BE2C (cell line): ENCODE results near the gene NOC2L.

ENCODE experiments used
- DNase-seq: peaks from one replicate; pipeline ENCODE4 v3.0.0-alpha.2; 2020
- H3K27me3 ChIP-seq: fragments of 250-450 bp; sonication (Bioruptor Pico); 2 replicates; pipeline ENCODE4 v1.5.1; 2020; ENCODE audit warnings: mild to moderate bottlenecking
- H3K36me3 ChIP-seq: fragments of 250-450 bp; sonication (Bioruptor Pico); 2 replicates; pipeline ENCODE4 v1.5.1; 2020; ENCODE audit warnings: mild to moderate bottlenecking
- H3K4me1 ChIP-seq: fragments of 250-450 bp; sonication (Bioruptor Pico); 2 replicates; pipeline ENCODE4 v1.5.1; 2020
- H3K4me3 ChIP-seq: 2 replicates; pipeline ENCODE4 v1.5.1; 2011; ENCODE audit warnings: low read depth, low read length
- H3K9me3 ChIP-seq: fragments of 250-450 bp; sonication (Bioruptor Pico); 2 replicates; pipeline ENCODE4 v1.5.1; 2020
- CTCF ChIP-seq: IDR thresholded peaks from 2 replicates; pipeline ENCODE4 v1.5.1; 2012; ENCODE audit warnings: mild to moderate bottlenecking, low read depth, low read length

The NOC2L gene

DNA sequence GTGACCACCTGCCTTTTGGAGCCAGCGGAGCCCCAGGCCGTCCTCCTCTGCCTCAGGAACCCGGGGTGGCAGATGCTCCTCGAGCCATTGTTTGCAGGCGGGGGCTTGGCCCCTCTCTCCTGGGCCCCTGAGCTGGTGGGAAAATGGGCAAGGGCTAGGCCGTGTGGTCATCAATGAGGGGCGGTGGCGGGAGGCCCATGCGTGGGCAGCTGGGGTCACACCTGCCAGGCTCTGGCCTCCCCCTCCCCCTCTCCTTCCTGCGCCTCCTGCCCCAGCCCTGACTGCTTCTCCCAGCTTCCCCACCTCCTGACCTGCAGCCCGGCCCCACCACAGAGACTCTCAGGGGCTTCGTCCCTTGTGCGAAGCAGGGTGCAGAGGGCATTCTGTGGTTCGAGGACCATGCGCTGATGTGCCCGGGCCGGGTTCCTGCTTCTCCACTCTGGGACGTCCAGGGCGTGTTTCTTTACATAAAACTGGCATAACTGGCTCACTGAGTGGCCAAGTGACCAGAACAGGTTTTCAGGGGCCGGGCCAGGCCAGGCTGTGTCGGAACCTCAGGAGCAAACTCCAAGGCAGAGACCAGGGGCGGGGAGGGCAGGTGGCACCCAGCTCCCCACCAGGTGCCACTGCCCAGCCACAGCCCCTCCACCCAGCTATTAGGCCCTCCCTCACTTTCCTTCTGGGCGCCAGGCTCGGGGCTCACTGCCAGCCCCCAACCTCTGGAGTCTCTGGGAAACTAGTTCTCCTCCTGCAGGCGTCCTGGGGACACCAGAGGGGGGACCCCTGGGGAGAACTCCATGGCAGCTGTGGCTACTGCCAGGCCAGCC is 26.1 kb downstream of the NOC2L start:
- Histone ChIP-seq H3K27me3 (peaks cover 5% of the 10 kb centered on the region; the same call in 1 of the 2 replicates), H3K9me3 (no peaks in the 10 kb centered on the region), H3K4me1 (peaks cover 52% of the 10 kb centered on the region), H3K4me3 (no peak overlapping the region), H3K36me3 (peaks cover 17% of the 10 kb centered on the region)
- no peak for TF ChIP-seq CTCF
- no peak for DNase-seq

GRCh38 chr1:932173-932510 is 26.9 kb downstream of the NOC2L start:
- H3K36me3 ChIP-seq = peaks cover 17% of the 10 kb centered on the region
- no peaks in the 10 kb centered on the region for H3K9me3 ChIP-seq
- H3K4me3 ChIP-seq = no peak overlapping the region
- DNase-seq = no peak
- H3K27me3 ChIP-seq = peaks cover 5% of the 10 kb centered on the region; the same call in 1 of the 2 replicates
- peaks cover 50% of the 10 kb centered on the region for H3K4me1 ChIP-seq
- no peak for TF ChIP-seq CTCF

- DNase-seq = no peak
- H3K36me3 ChIP-seq = peaks cover 12% of the 10 kb centered on the region
- H3K27me3 ChIP-seq = peaks cover 5% of the 10 kb centered on the region; the same call in 1 of the 2 replicates
- no peak; the same call in 1 of the 2 replicates for TF ChIP-seq CTCF
- peaks cover 44% of the 10 kb centered on the region for H3K4me1 ChIP-seq
- no peaks in the 10 kb centered on the region for H3K9me3 ChIP-seq
- H3K4me3 ChIP-seq = no peak overlapping the region
Measured at GRCh38 chr1:931380-932172, 27.5 kb downstream of the NOC2L start.

DNA sequence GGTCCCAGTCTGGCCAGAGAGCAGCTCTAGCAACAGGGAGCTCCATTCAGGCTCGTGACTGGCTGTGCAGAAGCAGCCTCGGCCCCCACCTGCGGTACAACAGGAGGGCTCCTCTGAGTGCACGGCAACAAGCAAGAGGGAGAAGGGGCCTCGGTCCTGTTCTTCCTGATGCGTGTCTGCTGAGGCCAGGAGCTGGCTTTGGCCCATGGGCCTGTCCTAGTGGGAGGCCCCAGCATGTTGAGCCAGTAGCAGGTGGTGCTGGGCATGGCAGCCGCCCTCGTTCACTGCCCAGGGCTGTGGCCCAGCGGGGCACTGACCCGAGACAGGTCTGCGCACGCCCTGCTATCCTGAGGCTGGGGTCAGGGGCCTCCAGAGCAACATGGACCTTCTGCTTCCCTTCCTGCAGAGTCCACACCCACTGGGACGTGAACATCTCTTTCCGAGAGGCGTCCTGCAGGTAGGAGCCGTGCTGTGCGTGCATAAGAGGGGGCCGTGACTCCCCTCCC is 28.4 kb downstream of the NOC2L start:
- Histone ChIP-seq H3K9me3 (no peaks in the 10 kb centered on the region), H3K27me3 (peaks cover 5% of the 10 kb centered on the region), H3K36me3 (peaks cover 12% of the 10 kb centered on the region), H3K4me3 (no peak overlapping the region), H3K4me1 (peaks cover 41% of the 10 kb centered on the region)
- DNase-seq = no peak
- TF ChIP-seq CTCF = no peak

DNA sequence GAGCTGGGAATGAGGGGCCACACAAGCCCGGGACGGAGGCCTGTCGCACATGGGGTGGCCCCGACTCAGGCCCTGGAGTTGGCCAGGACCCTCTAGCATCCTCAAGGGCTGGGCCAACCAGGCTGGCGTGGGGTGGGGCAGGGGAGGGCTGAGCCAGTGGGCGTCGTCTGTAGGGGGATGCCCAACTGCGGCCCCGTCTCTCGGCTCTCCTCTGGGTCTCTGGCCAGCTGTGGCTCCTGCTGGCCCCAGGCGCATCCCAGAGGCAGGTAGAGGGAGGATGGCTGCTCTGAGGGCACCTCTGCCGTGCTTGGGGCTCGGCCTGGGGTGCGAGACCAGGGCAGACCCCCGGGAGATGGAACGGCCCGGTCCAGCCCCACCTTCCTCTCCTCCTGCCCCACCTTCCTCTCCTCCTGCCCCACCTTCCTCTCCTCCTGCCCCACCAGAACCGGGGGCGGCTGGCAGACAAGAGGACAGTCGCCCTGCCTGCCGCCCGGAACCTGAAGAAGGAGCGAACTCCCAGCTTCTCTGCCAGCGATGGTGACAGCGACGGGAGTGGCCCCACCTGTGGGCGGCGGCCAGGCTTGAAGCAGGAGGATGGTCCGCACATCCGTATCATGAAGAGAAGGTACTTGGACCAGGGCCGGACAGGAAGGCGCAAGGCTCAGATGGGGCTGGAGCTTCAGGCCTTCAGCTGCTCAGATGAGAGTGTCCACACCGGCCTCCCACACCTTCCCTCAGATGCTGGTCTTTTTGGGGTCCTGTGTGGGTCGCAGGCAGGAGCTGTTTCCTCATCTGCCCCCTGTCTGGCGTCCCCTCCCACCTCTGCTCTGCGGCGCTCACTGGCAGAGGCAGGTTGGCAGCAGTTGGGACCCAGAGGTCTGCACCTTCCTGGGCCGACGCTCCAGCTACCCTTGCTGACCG is 29.1 kb downstream of the NOC2L start:
- Histone ChIP-seq H3K4me1 (peaks cover 34% of the 10 kb centered on the region), H3K36me3 (peaks cover 12% of the 10 kb centered on the region), H3K4me3 (no peak overlapping the region), H3K27me3 (peaks cover under 1% of the 10 kb centered on the region), H3K9me3 (no peaks in the 10 kb centered on the region)
- no peak for TF ChIP-seq CTCF
- DNase-seq = no peak
